MM.1S (cell line): ENCODE results near the gene VCL.

Experiments used
- DNase-seq: peaks from one replicate; pipeline ENCODE4 v3.0.0-alpha.2; 2015
- H2AFZ ChIP-seq: fragments of 300-600 bp; sonication (generic); 2 replicates; pipeline ENCODE4 v1.6.0; 2016; ENCODE audit warnings: antibody characterized with exemption, low read length
- H3F3A ChIP-seq: fragments of 300-600 bp; sonication (generic); 2 replicates; pipeline ENCODE4 v1.6.1; 2016; ENCODE audit warnings: mild to moderate bottlenecking, antibody characterized with exemption, low read length, moderate library complexity, mixed read lengths; ENCODE audit not compliant: insufficient read depth
- H3K27ac ChIP-seq: fragments of 300-600 bp; sonication (generic); 2 replicates; pipeline ENCODE4 v1.5.1; 2016; ENCODE audit warnings: mild to moderate bottlenecking, low read length
- H3K27me3 ChIP-seq: fragments of 300-600 bp; sonication (generic); replicated peaks from 2 replicates; pipeline ENCODE4 v1.6.0; 2016; ENCODE audit warnings: low read length; ENCODE audit not compliant: insufficient read depth
- H3K36me3 ChIP-seq: fragments of 300-600 bp; sonication (generic); replicated peaks from 2 replicates; pipeline ENCODE4 v1.6.1; 2016; ENCODE audit warnings: mild to moderate bottlenecking, low read length, mixed read lengths; ENCODE audit not compliant: insufficient read depth
- H3K4me1 ChIP-seq: fragments of 300-600 bp; sonication (generic); 2 replicates; pipeline ENCODE4 v1.6.1; 2016; ENCODE audit warnings: low read length, mixed read lengths
- H3K4me2 ChIP-seq: fragments of 300-600 bp; sonication (generic); 2 replicates; pipeline ENCODE4 v1.6.0; 2016; ENCODE audit warnings: low read depth, low read length
- H3K4me3 ChIP-seq: fragments of 300-600 bp; sonication (generic); 2 replicates; pipeline ENCODE4 v1.5.1; 2016; ENCODE audit warnings: low read length, mixed read lengths
- H3K79me2 ChIP-seq: fragments of 300-600 bp; sonication (generic); 2 replicates; pipeline ENCODE4 v1.6.1; 2016; ENCODE audit warnings: mixed run types, low read length, mixed read lengths
- H3K9ac ChIP-seq: fragments of 300-600 bp; sonication (generic); 2 replicates; pipeline ENCODE4 v1.6.1; 2016; ENCODE audit warnings: low read length, mixed read lengths
- H3K9me2 ChIP-seq: fragments of 300-600 bp; sonication (generic); replicated peaks from 2 replicates; pipeline ENCODE4 v1.6.1; 2016; ENCODE audit warnings: mild to moderate bottlenecking, low read length, mixed read lengths; ENCODE audit not compliant: insufficient read depth
- H3K9me3 ChIP-seq: fragments of 300-600 bp; sonication (generic); replicated peaks from 2 replicates; pipeline ENCODE4 v1.6.1; 2016; ENCODE audit warnings: mild to moderate bottlenecking, low read length, mixed read lengths; ENCODE audit not compliant: insufficient read depth
- H4K20me1 ChIP-seq: fragments of 300-600 bp; sonication (generic); 2 replicates; pipeline ENCODE4 v1.6.1; 2016; ENCODE audit warnings: mild to moderate bottlenecking, low read length, moderate library complexity, mixed read lengths; ENCODE audit not compliant: insufficient read depth
- EZH2 ChIP-seq: fragments of 300-600 bp; sonication (generic); optimal IDR thresholded peaks from 2 replicates; pipeline ENCODE3; 2017; ENCODE audit warnings: low read depth, mild to moderate bottlenecking, antibody characterized with exemption, low read length, mixed read lengths
- EZH2phosphoT487 ChIP-seq: fragments of 300-600 bp; sonication (generic); IDR thresholded peaks from 2 replicates; pipeline ENCODE4 v1.6.1; 2018; ENCODE audit warnings: antibody characterized with exemption, low read length
- TF ChIP-seq, protein P1 (sequence below): fragments of 300-600 bp; sonication (generic); IDR thresholded peaks from 2 replicates; pipeline ENCODE4 v1.5.1; 2016; ENCODE audit warnings: antibody characterized with exemption, low read length, mixed read lengths

Gene VCL

DNA sequence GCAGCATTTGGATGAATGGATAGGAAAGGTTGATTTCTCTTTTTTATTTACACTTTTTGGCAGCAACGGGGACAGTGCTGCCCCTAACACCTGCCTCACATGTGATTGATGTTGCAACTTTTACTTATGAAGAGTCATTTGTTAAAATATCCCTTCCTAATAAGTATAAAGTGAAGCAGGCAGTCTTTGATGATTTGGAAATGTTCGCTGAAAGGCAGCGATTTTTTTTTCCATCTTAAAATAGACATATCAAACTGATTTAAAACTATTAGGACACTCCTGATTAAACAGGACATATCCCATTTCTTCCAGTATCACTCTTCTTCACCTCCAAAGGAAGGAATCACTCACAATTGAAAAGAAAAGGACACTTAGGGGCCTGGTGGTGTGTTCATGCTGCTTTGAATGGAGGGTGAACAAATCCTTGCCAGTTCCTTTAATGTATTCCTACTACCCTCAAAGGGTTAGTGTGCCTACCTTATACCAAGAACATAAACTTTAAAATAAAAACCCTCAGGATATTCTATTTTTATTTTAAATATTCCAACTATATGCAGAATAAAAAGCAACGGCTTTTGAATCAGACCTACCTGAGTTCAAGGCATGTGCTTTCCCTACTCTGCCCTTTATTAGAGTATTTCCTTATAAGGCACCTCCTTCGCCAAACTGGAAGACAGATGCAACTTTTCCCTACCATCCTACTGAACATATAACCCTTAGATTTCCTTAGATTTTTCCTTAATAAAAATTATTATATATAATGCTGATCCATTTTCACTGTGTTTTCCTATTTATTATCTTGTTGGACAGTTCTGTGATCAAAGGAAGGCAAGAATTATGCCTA lies 154.2 kb downstream of the VCL start:
- Histone ChIP-seq H3K4me2 (peak overlapping the region; percentile 87), H3K4me1 (peaks cover 23% of the 10 kb centered on the region), H3K9me3 (no peaks in the 10 kb centered on the region), H3K9me2 (no peaks in the 10 kb centered on the region), H3F3A (peaks cover 23% of the 10 kb centered on the region), H4K20me1 (no peaks in the 10 kb centered on the region), H3K4me3 (peak overlapping the region; percentile 75), H3K27me3 (no peaks in the 10 kb centered on the region), H3K36me3 (no peaks in the 10 kb centered on the region), H3K79me2 (peaks cover 91% of the 10 kb centered on the region), H2AFZ (peak overlapping the region; percentile 48), H3K9ac (peak overlapping the region; percentile 92), H3K27ac (peak overlapping the region; percentile 86; the same call in 1 of the 2 replicates)
- TF ChIP-seq EZH2phosphoT487 (no peak), EZH2 (no peak)
- TF ChIP-seq, protein P1, sequence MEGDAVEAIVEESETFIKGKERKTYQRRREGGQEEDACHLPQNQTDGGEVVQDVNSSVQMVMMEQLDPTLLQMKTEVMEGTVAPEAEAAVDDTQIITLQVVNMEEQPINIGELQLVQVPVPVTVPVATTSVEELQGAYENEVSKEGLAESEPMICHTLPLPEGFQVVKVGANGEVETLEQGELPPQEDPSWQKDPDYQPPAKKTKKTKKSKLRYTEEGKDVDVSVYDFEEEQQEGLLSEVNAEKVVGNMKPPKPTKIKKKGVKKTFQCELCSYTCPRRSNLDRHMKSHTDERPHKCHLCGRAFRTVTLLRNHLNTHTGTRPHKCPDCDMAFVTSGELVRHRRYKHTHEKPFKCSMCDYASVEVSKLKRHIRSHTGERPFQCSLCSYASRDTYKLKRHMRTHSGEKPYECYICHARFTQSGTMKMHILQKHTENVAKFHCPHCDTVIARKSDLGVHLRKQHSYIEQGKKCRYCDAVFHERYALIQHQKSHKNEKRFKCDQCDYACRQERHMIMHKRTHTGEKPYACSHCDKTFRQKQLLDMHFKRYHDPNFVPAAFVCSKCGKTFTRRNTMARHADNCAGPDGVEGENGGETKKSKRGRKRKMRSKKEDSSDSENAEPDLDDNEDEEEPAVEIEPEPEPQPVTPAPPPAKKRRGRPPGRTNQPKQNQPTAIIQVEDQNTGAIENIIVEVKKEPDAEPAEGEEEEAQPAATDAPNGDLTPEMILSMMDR, result no peak
- no peak for DNase-seq

- no peaks in the 10 kb centered on the region for H3K9me2 ChIP-seq
- H4K20me1 ChIP-seq, result no peaks in the 10 kb centered on the region
- no peak for DNase-seq
- H3K36me3 ChIP-seq, result no peaks in the 10 kb centered on the region
- H3K27me3 ChIP-seq, result no peaks in the 10 kb centered on the region
- no peaks in the 10 kb centered on the region for H3K9me3 ChIP-seq
- H3K4me3 ChIP-seq, result no peak overlapping the region
- H3F3A ChIP-seq, result peaks cover 24% of the 10 kb centered on the region
- no peak overlapping the region for H3K27ac ChIP-seq
- H3K4me2 ChIP-seq, result peak overlapping the region; percentile 87
- H3K9ac ChIP-seq, result no peak overlapping the region
- TF ChIP-seq EZH2 (no peak), EZH2phosphoT487 (no peak)
- TF ChIP-seq, protein P1, result peak; percentile 23; the same call in 1 of the 2 replicates
- peaks cover 90% of the 10 kb centered on the region for H3K79me2 ChIP-seq
- H2AFZ ChIP-seq, result no peak overlapping the region
- peaks cover 27% of the 10 kb centered on the region for H3K4me1 ChIP-seq
Measured at GRCh38 chr10:74153123-74153522, 155.2 kb downstream of the VCL start.

- Histone ChIP-seq H3K79me2 (peaks cover 90% of the 10 kb centered on the region), H4K20me1 (no peaks in the 10 kb centered on the region), H3K9ac (no peak overlapping the region), H3K27me3 (no peaks in the 10 kb centered on the region), H3K36me3 (no peaks in the 10 kb centered on the region), H3F3A (peaks cover 24% of the 10 kb centered on the region), H3K4me1 (peaks cover 31% of the 10 kb centered on the region), H3K4me2 (no peak overlapping the region), H2AFZ (no peak overlapping the region), H3K9me2 (no peaks in the 10 kb centered on the region), H3K4me3 (no peak overlapping the region), H3K9me3 (no peaks in the 10 kb centered on the region), H3K27ac (no peak overlapping the region)
- DNase-seq, result no peak
- TF ChIP-seq, protein P1, result no peak
- no peak for TF ChIP-seq EZH2
Measured at GRCh38 chr10:74153676-74154075, 155.8 kb downstream of the VCL start.
